HepG2 (cell line): Measurements from ENCODE around the gene TKFC. TPM values are rescaled to one million over a fixed set of nuclear protein-coding genes. Genes with fewer than 3 reads are reported as not detected.

Experiments used
- BCL3 ChIP-seq: sonication (generic); formaldehyde crosslinking; IDR thresholded peaks from 2 replicates; pipeline ENCODE4 v1.5.1; 2020; ENCODE audit warnings: mild to moderate bottlenecking, missing genetic modification reagents, moderate library complexity
- GTF2F1 ChIP-seq: fragments of 150-350 bp; IDR thresholded peaks from 2 replicates; pipeline ENCODE4 v1.6.1; 2014; ENCODE audit warnings: low read length
- HMGA1 ChIP-seq: sonication (generic); formaldehyde crosslinking; conservative IDR thresholded peaks from 2 replicates; pipeline ENCODE4 v1.4.0; 2020; ENCODE audit warnings: missing genetic modification reagents
- HMGXB4 ChIP-seq, 2 experiments: sonication (generic) in 1 of 2; formaldehyde crosslinking in 1 of 2; IDR thresholded peaks; 2 replicates each; pipeline versions ENCODE4 v1.4.0 to v1.6.1; 2018 to 2020; ENCODE audit warnings: missing genetic modification reagents in 2 of 2, borderline replicate concordance in 1 of 2, low read depth in 1 of 2, mild to moderate bottlenecking in 1 of 2, missing biosample characterization in 1 of 2
- JDP2 ChIP-seq: sonication (generic); formaldehyde crosslinking; IDR thresholded peaks from 2 replicates; pipeline ENCODE4 v1.8.1; 2022; ENCODE audit warnings: missing genetic modification reagents, borderline replicate concordance
- MAFF ChIP-seq: IDR thresholded peaks from 2 replicates; pipeline ENCODE4 v1.6.1; 2011; ENCODE audit warnings: low read depth, low read length, improper control_type of control experiment
- MXD4 ChIP-seq: IDR thresholded peaks from 2 replicates; pipeline ENCODE4 v1.6.1; 2016; ENCODE audit warnings: mild to moderate bottlenecking, missing biosample characterization, missing genetic modification reagents
- ONECUT2 ChIP-seq: sonication (generic); formaldehyde crosslinking; IDR thresholded peaks from 2 replicates; pipeline ENCODE4 v1.4.0; 2020; ENCODE audit warnings: missing genetic modification reagents
- RBAK ChIP-seq: sonication (generic); formaldehyde crosslinking; IDR thresholded peaks from 2 replicates; pipeline ENCODE4 v1.5.1; 2020; ENCODE audit warnings: mild to moderate bottlenecking, missing genetic modification reagents
- TOE1 ChIP-seq: sonication (generic); formaldehyde crosslinking; IDR thresholded peaks from 2 replicates; pipeline ENCODE4 v1.4.0; 2020; ENCODE audit warnings: mild to moderate bottlenecking, missing genetic modification reagents
- ZNF101 ChIP-seq: sonication (generic); formaldehyde crosslinking; IDR thresholded peaks from 2 replicates; pipeline ENCODE4 v1.4.0; 2020; ENCODE audit warnings: mild to moderate bottlenecking, low read depth, missing genetic modification reagents, borderline replicate concordance
- ZNF205 ChIP-seq: IDR thresholded peaks from 2 replicates; pipeline ENCODE4 v1.6.1; 2018; ENCODE audit warnings: missing biosample characterization, missing genetic modification reagents
- ZNF24 ChIP-seq: fragments of 450-650 bp; IDR thresholded peaks from 2 replicates; pipeline ENCODE4 v1.6.1; 2017; ENCODE audit warnings: antibody characterized with exemption, mild to moderate bottlenecking
- ZNF800 ChIP-seq: sonication (generic); formaldehyde crosslinking; IDR thresholded peaks from 2 replicates; pipeline ENCODE4 v1.4.0; 2020; ENCODE audit warnings: missing genetic modification reagents
- polyA plus RNA-seq, 8 experiments: library from polyadenylated mRNA; depleted of rRNA in 3 of 8; stranded (reverse) in 7 of 8; unstranded in 1 of 8; fragments of >200 nt; fragmentation: Illumina TruSeq in 4 of 8; extraction: Trizol in 4 of 8; gene quantifications; 2 replicates each; pipeline versions ENCODE4 v1.2.1 to v1.2.3, GENCODE V29; 2011 to 2016; ENCODE audit warnings: low read depth in 4 of 8, missing spikeins in 1 of 8, mixed read lengths in 1 of 8; ENCODE audit not compliant: insufficient read depth in 1 of 8
- total RNA-seq, 5 experiments: library from RNA; depleted of rRNA; stranded (reverse); fragments of >200 nt; fragmentation: Illumina TruSeq; extraction: Trizol; gene quantifications; 2 replicates each; pipeline ENCODE4 v1.2.3, GENCODE V29; 2016; ENCODE audit warnings: low read depth in 1 of 5
- TF ChIP-seq, protein P1 (sequence below): sonication (generic); formaldehyde crosslinking; IDR thresholded peaks from 2 replicates; pipeline ENCODE4 v1.4.0; 2020; ENCODE audit warnings: mild to moderate bottlenecking, missing genetic modification reagents
- TF ChIP-seq, protein P2 (sequence below): sonication (generic); formaldehyde crosslinking; IDR thresholded peaks from 2 replicates; pipeline ENCODE4 v1.4.0; 2020; ENCODE audit warnings: missing genetic modification reagents, borderline replicate concordance
- TF ChIP-seq, protein P3 (sequence below): IDR thresholded peaks from 2 replicates; pipeline ENCODE4 v1.6.1; 2016; ENCODE audit warnings: missing compliant biosample characterization, missing genetic modification reagents, borderline replicate concordance
- TF ChIP-seq, protein P4 (sequence below): sonication (generic); formaldehyde crosslinking; IDR thresholded peaks from 2 replicates; pipeline ENCODE4 v1.5.0; 2020; ENCODE audit warnings: missing genetic modification reagents

TKFC gene
- total and polyA plus RNA-seq, 2 of the 13 experiments (the other 11 are each of a cell fraction or from before 2014, with no cell fraction given), result 147 to 197 TPM

DNA sequence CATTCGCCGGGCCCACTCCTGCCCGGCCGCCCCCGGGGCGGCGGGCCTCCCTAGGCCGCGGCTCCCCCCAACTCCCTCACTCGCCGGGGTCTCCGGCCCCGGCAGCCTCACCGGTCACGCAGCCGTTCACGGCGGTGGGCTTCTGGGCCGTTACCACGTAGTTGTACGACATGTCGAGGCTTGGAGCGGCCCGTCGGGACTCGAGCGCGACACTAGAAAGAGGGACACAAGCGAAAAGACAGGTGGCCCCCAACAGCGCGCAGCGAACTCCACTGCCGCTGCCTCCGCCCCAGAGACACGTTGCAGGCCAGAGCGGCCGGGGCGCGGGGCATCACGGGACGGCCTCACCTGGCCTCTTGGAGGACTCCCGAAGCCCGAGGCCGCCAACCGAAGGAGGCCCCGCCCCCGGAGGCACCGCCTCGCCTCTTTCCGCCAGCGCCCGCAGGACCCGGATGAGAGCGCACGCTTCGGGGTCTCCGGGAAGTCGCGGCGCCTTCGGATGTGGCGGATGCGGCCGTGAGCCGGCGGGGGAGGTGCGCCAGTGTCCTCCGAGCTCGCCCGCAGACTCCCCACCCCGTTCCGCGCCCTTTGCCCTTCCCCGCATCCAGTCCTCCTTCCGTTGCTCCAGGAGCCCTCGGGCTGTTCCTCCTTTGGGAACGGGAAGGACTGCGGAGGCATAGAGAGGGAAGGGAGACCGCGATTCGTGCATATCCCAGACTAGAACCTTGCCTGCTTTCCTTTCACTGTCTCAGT is at the start of gene TKFC, which contains the start of gene DDB1 (continued):
- TF ChIP-seq ZNF800 (CRISPR knock-in tag) (no peak; the same call in 1 of the 2 replicates), MXD4 (CRISPR knock-in tag) (peak; percentile 95), JDP2 (CRISPR knock-in tag) (no peak), RBAK (no peak), ZNF101 (CRISPR knock-in tag) (no peak), ONECUT2 (CRISPR knock-in tag) (no peak), HMGA1 (CRISPR knock-in tag) (no peak), MAFF (no peak), TOE1 (0 out of 2 replicates have a peak, but pooled peaks have one; percentile 25), GTF2F1 (0 out of 2 replicates have a peak, but pooled peaks have one; percentile 62), HMGXB4 (CRISPR knock-in tag; IDR thresholded peaks at IDR 0.05; ENCODE audit: borderline replicate concordance in 1 of 2, low read depth in 1 of 2) (peak; percentile 83 to 90), ZNF205 (CRISPR knock-in tag) (no peak; the same call in 1 of the 2 replicates), BCL3 (CRISPR knock-in tag) (peak; percentile 86; the same call in 1 of the 2 replicates), ZNF24 (no peak)
- TF ChIP-seq, protein P1, sequence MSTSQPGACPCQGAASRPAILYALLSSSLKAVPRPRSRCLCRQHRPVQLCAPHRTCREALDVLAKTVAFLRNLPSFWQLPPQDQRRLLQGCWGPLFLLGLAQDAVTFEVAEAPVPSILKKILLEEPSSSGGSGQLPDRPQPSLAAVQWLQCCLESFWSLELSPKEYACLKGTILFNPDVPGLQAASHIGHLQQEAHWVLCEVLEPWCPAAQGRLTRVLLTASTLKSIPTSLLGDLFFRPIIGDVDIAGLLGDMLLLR (CRISPR knock-in tag), result no peak
- TF ChIP-seq, protein P2, sequence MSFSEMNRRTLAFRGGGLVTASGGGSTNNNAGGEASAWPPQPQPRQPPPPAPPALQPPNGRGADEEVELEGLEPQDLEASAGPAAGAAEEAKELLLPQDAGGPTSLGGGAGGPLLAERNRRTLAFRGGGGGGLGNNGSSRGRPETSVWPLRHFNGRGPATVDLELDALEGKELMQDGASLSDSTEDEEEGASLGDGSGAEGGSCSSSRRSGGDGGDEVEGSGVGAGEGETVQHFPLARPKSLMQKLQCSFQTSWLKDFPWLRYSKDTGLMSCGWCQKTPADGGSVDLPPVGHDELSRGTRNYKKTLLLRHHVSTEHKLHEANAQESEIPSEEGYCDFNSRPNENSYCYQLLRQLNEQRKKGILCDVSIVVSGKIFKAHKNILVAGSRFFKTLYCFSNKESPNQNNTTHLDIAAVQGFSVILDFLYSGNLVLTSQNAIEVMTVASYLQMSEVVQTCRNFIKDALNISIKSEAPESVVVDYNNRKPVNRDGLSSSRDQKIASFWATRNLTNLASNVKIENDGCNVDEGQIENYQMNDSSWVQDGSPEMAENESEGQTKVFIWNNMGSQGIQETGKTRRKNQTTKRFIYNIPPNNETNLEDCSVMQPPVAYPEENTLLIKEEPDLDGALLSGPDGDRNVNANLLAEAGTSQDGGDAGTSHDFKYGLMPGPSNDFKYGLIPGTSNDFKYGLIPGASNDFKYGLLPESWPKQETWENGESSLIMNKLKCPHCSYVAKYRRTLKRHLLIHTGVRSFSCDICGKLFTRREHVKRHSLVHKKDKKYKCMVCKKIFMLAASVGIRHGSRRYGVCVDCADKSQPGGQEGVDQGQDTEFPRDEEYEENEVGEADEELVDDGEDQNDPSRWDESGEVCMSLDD (CRISPR knock-in tag), result peak; percentile 65; the same call in 1 of the 2 replicates
- TF ChIP-seq, protein P3, sequence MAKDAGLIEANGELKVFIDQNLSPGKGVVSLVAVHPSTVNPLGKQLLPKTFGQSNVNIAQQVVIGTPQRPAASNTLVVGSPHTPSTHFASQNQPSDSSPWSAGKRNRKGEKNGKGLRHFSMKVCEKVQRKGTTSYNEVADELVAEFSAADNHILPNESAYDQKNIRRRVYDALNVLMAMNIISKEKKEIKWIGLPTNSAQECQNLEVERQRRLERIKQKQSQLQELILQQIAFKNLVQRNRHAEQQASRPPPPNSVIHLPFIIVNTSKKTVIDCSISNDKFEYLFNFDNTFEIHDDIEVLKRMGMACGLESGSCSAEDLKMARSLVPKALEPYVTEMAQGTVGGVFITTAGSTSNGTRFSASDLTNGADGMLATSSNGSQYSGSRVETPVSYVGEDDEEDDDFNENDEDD (CRISPR knock-in tag), result peak; percentile 53; the same call in 1 of the 2 replicates
- TF ChIP-seq, protein P4, sequence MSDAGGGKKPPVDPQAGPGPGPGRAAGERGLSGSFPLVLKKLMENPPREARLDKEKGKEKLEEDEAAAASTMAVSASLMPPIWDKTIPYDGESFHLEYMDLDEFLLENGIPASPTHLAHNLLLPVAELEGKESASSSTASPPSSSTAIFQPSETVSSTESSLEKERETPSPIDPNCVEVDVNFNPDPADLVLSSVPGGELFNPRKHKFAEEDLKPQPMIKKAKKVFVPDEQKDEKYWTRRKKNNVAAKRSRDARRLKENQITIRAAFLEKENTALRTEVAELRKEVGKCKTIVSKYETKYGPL (CRISPR knock-in tag), result no peak
